H9 (cell line): ENCODE results near the gene GPR108. TPM values are rescaled to one million over a fixed set of nuclear protein-coding genes. Genes with fewer than 3 reads are reported as not detected.

Experiments used
- DNase-seq: peaks from one replicate; pipeline ENCODE4 v3.0.0-alpha.2; 2017
- H2AFZ ChIP-seq: one replicate; pipeline ENCODE4 v1.6.1; 2013; ENCODE audit warnings: mild to moderate bottlenecking, low read length, control low read depth, moderate library complexity
- H2AK5ac ChIP-seq: 2 replicates; pipeline ENCODE4 v1.6.1; 2013; ENCODE audit warnings: low read length, control low read depth, mixed read lengths; ENCODE audit not compliant: insufficient read length
- H2BK120ac ChIP-seq: one replicate; pipeline ENCODE4 v1.6.1; 2013; ENCODE audit warnings: low read depth, mild to moderate bottlenecking, low read length, control low read depth, inconsistent platforms; ENCODE audit not compliant: poor library complexity, severe bottlenecking
- H2BK12ac ChIP-seq: 2 replicates; pipeline ENCODE4 v1.6.1; 2013; ENCODE audit warnings: low read length, control low read depth, mixed read lengths, low read depth; ENCODE audit not compliant: insufficient read length
- H2BK15ac ChIP-seq: 2 replicates; pipeline ENCODE4 v1.6.1; 2013; ENCODE audit warnings: low read depth, low read length, control low read depth
- H2BK20ac ChIP-seq: one replicate; pipeline ENCODE4 v1.6.1; 2013; ENCODE audit warnings: low read depth, mild to moderate bottlenecking, low read length, control low read depth, inconsistent platforms; ENCODE audit not compliant: poor library complexity, severe bottlenecking
- H2BK5ac ChIP-seq: 2 replicates; pipeline ENCODE4 v1.6.1; 2013; ENCODE audit warnings: low read length, control low read depth, mixed read lengths; ENCODE audit not compliant: insufficient read length
- H3K14ac ChIP-seq: 2 replicates; pipeline ENCODE4 v1.6.1; 2013; ENCODE audit warnings: low read length, control low read depth; ENCODE audit not compliant: insufficient read depth
- H3K18ac ChIP-seq: 2 replicates; pipeline ENCODE4 v1.6.1; 2013; ENCODE audit warnings: low read depth, mild to moderate bottlenecking, mixed read lengths, low read length, control low read depth; ENCODE audit not compliant: insufficient read length
- H3K23ac ChIP-seq: 2 replicates; pipeline ENCODE4 v1.6.1; 2013; ENCODE audit warnings: low read length, control low read depth, mixed read lengths, low read depth; ENCODE audit not compliant: insufficient read length
- H3K23me2 ChIP-seq: 2 replicates; pipeline ENCODE4 v1.6.1; 2013; ENCODE audit warnings: low read depth, mild to moderate bottlenecking, mixed read lengths, low read length, control low read depth; ENCODE audit not compliant: insufficient read length, poor library complexity, severe bottlenecking
- H3K27ac ChIP-seq: 2 replicates; pipeline ENCODE4 v1.5.1; 2013; ENCODE audit warnings: low read length, control low read depth, mixed read lengths, low read depth; ENCODE audit not compliant: insufficient read length
- H3K27me3 ChIP-seq: 2 replicates; pipeline ENCODE4 v1.6.1; 2013; ENCODE audit warnings: low read length, control low read depth, inconsistent platforms; ENCODE audit not compliant: insufficient read depth
- H3K4ac ChIP-seq: 2 replicates; pipeline ENCODE4 v1.6.1; 2013; ENCODE audit warnings: low read depth, mild to moderate bottlenecking, control low read depth, inconsistent platforms, low read length, moderate library complexity
- H3K4me1 ChIP-seq: 2 replicates; pipeline ENCODE4 v1.6.1; 2013; ENCODE audit warnings: low read length, control low read depth, inconsistent platforms; ENCODE audit not compliant: insufficient read depth
- H3K4me2 ChIP-seq: 2 replicates; pipeline ENCODE4 v1.6.1; 2013; ENCODE audit warnings: low read length, control low read depth, mixed read lengths; ENCODE audit not compliant: insufficient read length, insufficient read depth
- H3K56ac ChIP-seq: 2 replicates; pipeline ENCODE4 v1.6.1; 2013; ENCODE audit warnings: low read depth, mild to moderate bottlenecking, mixed read lengths, low read length, control low read depth; ENCODE audit not compliant: insufficient read length
- H3K79me1 ChIP-seq: 2 replicates; pipeline ENCODE4 v1.6.1; 2013; ENCODE audit warnings: low read depth, mild to moderate bottlenecking, moderate library complexity, low read length, control low read depth, inconsistent platforms; ENCODE audit not compliant: insufficient read depth, poor library complexity, severe bottlenecking
- H3K79me2 ChIP-seq: 2 replicates; pipeline ENCODE4 v1.6.1; 2013; ENCODE audit warnings: low read length, control low read depth, inconsistent platforms; ENCODE audit not compliant: insufficient read depth
- H3K9ac ChIP-seq: 2 replicates; pipeline ENCODE4 v1.6.1; 2013; ENCODE audit warnings: low read length, control low read depth, mixed read lengths; ENCODE audit not compliant: insufficient read length; ENCODE audit errors: extremely low read depth
- H3K9me3 ChIP-seq: one replicate; pipeline ENCODE4 v1.6.1; 2013; ENCODE audit warnings: low read depth, low read length, inconsistent platforms; ENCODE audit not compliant: control insufficient read depth
- H3T11ph ChIP-seq: one replicate; pipeline ENCODE4 v1.6.1; 2013; ENCODE audit warnings: mild to moderate bottlenecking, low read length, control low read depth, inconsistent platforms
- H4K20me1 ChIP-seq: one replicate; pipeline ENCODE4 v1.6.1; 2013; ENCODE audit not compliant: control insufficient read depth, insufficient read length, insufficient read depth
- H4K5ac ChIP-seq: 2 replicates; pipeline ENCODE4 v1.6.1; 2013; ENCODE audit warnings: low read depth, mild to moderate bottlenecking, mixed read lengths, low read length, control low read depth; ENCODE audit not compliant: insufficient read length
- H4K8ac ChIP-seq: replicated peaks from 2 replicates; pipeline ENCODE4 v1.6.1; 2013; ENCODE audit warnings: low read length, control low read depth, mixed read lengths, low read depth; ENCODE audit not compliant: insufficient read length
- H4K91ac ChIP-seq: 2 replicates; pipeline ENCODE4 v1.6.1; 2013; ENCODE audit warnings: low read depth, mild to moderate bottlenecking, moderate library complexity, mixed read lengths, low read length, control low read depth; ENCODE audit not compliant: insufficient read length
- H3K27ac Mint-ChIP-seq, 3 experiments: 2 replicates in 2 of 3; 3 replicates in 1 of 3; pipeline ENCODE4 v1.8.0; 2020 to 2021; ENCODE audit warnings: mixed read lengths in 3 of 3, mild to moderate bottlenecking in 1 of 3, moderate library complexity in 1 of 3
- H3K27me3 Mint-ChIP-seq: 2 replicates; pipeline ENCODE4 v1.8.0; 2021; ENCODE audit warnings: low read depth, mild to moderate bottlenecking, moderate library complexity, mixed read lengths
- H3K36me3 Mint-ChIP-seq, 3 experiments: 2 replicates in 2 of 3; 3 replicates in 1 of 3; pipeline ENCODE4 v1.8.0; 2020 to 2021; ENCODE audit warnings: low read depth in 3 of 3, mixed read lengths in 3 of 3; ENCODE audit not compliant: insufficient read depth in 1 of 3
- H3K4me1 Mint-ChIP-seq, 2 experiments: 2 replicates each; pipeline ENCODE4 v1.8.0; 2020; ENCODE audit warnings: mixed read lengths in 2 of 2
- H3K4me3 Mint-ChIP-seq, 2 experiments: 2 replicates in 1 of 2; 3 replicates in 1 of 2; pipeline ENCODE4 v1.8.0; 2020 to 2021; ENCODE audit warnings: mild to moderate bottlenecking in 2 of 2, mixed read lengths in 2 of 2, moderate library complexity in 1 of 2
- H3K9me3 Mint-ChIP-seq, 2 experiments: 2 replicates in 1 of 2; 3 replicates in 1 of 2; pipeline ENCODE4 v1.8.0; 2020; ENCODE audit warnings: mild to moderate bottlenecking in 2 of 2, mixed read lengths in 2 of 2, moderate library complexity in 1 of 2
- WGBS: extraction: QIAGEN DNeasy Blood & Tissue Kit; methylation state at CpG from one replicate; pipeline ENCODE4 v1.1.7; 2013; ENCODE audit warnings: missing lambda C conversion rate, low lambda C conversion rate, mixed read lengths; ENCODE audit not compliant: insufficient read length; ENCODE audit errors: extremely low coverage; 5-methylcytosine and 5-hydroxymethylcytosine counted together
- total RNA-seq: library from RNA; stranded (reverse); gene quantifications from 2 replicates; pipeline ENCODE4 v1.2.1, GENCODE V29; 2021
- TF ChIP-seq, protein P1 (sequence below): fragments of 200-600 bp; sonication (generic); conservative IDR thresholded peaks from 3 replicates; pipeline ENCODE4 v1.8.0; 2021; ENCODE audit warnings: antibody characterized with exemption, mild to moderate bottlenecking

GPR108 gene
- total RNA-seq, 1 experiment from 2014 or later: 38.2 TPM

DNA sequence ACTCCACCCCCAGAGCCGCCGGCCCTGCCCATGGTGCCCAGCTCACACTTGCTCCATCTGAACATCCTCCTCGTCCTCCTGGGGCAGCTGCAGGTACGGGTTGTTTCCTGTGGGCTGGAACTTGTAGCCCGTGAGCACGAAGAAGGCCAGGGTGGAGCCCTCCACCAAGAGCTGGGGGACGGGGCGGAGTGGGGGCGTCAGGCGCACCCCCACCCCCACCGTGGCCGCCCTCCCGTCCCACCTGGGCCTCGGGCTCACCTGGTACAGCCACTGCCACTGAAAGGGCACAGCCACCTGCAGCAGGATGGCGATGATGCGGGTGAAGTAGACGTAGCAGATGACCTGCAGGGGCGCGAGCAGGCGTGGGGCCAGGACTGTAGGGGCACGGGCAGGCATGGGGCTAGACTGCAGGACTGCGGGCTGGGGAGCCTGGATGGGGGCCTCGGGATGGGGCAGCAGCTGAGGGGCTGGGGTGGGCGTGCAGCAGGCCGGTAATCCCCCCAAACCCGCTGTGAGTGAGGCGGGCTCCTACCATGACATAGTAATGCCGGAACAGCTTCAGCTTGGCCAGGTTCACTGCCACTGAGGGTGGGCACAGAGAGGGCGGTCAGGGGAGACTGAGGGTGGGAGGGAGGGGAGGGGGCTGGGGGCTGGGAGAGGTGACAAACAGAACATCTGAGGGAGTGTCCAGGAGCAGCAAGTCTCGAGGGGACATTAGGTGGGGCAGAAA lies 6.3 kb downstream of the GPR108 start:
- Histone ChIP-seq H3K23ac (no peak overlapping the region), H2BK20ac (no peak overlapping the region), H2BK12ac (no peak overlapping the region), H3K4ac (no peak overlapping the region), H4K5ac (no peak overlapping the region), H4K20me1 (peaks cover 2% of the 10 kb centered on the region), H3K9ac (no peak overlapping the region), H3T11ph (no peak overlapping the region), H2BK5ac (no peak overlapping the region), H3K79me1 (no peaks in the 10 kb centered on the region), H3K9me3 (no peaks in the 10 kb centered on the region), H3K14ac (no peak overlapping the region), H3K27me3 (no peaks in the 10 kb centered on the region), H4K8ac (no peak overlapping the region), H3K4me2 (no peak overlapping the region), H3K18ac (no peak overlapping the region), H2BK120ac (no peak overlapping the region), H3K56ac (no peak overlapping the region), H2AK5ac (no peak overlapping the region), H3K4me1 (no peaks in the 10 kb centered on the region; the same call in 1 of the 2 replicates), H4K91ac (no peak overlapping the region), H3K79me2 (no peaks in the 10 kb centered on the region), H2AFZ (no peak overlapping the region), H3K23me2 (peaks cover 6% of the 10 kb centered on the region), H3K27ac (no peak overlapping the region), H2BK15ac (no peak overlapping the region; the same call in 1 of the 2 replicates)
- Mint-ChIP-seq H3K4me3 (no peak overlapping the region; a peak in 1 of 5 replicates), H3K36me3 (peaks cover 5 to 16% (median 12%) of the 10 kb centered on the region in 3 experiments; a peak in 6 of 7 replicates), H3K9me3 (peaks cover 0 to under 1% of the 10 kb centered on the region in 2 experiments; a peak in 1 of 5 replicates), H3K27ac (no peak overlapping the region), H3K27me3 (no peaks in the 10 kb centered on the region; the same call in 1 of the 2 replicates), H3K4me1 (peaks cover 14 to 25% of the 10 kb centered on the region in 2 experiments)
- TF ChIP-seq, protein P1, sequence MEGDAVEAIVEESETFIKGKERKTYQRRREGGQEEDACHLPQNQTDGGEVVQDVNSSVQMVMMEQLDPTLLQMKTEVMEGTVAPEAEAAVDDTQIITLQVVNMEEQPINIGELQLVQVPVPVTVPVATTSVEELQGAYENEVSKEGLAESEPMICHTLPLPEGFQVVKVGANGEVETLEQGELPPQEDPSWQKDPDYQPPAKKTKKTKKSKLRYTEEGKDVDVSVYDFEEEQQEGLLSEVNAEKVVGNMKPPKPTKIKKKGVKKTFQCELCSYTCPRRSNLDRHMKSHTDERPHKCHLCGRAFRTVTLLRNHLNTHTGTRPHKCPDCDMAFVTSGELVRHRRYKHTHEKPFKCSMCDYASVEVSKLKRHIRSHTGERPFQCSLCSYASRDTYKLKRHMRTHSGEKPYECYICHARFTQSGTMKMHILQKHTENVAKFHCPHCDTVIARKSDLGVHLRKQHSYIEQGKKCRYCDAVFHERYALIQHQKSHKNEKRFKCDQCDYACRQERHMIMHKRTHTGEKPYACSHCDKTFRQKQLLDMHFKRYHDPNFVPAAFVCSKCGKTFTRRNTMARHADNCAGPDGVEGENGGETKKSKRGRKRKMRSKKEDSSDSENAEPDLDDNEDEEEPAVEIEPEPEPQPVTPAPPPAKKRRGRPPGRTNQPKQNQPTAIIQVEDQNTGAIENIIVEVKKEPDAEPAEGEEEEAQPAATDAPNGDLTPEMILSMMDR: no peak
- WGBS: no CpG with 5 or more reads among the region's 30 CpGs
- peak; percentile 32 for DNase-seq
